Activated effector memory CD4-positive, alpha-beta T cell treated with anti-CD3 and anti-CD28 coated beads, Interleukin-2, amount 50 U/mL, for 16 hours (primary cell): ENCODE measurements around the gene ZNF629.

Experiments
- DNase-seq: peaks from one replicate; pipeline ENCODE4 v3.0.0-alpha.2; 2020

ZNF629 gene

DNA sequence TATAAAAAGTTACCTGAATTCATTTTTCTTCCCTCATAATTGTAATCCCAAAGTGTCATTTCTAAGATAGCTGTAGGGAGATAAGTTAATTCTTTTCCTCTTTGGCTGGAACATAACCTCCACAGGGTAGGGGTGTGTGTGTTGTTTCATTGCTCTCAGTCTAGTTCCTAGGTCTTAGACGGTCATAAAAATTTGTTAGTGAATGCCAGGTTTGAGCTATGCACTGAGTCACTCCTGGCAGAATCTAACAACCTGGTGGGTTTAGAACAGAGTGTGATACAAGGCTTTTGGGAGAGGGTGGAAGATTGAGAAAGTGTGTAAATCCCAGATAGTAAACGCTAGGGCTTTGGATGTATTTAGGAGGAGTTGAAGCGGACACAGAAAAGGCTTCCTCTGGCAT, 39.7 kb downstream of the ZNF629 start:
- DNase-seq = no peak

DNA sequence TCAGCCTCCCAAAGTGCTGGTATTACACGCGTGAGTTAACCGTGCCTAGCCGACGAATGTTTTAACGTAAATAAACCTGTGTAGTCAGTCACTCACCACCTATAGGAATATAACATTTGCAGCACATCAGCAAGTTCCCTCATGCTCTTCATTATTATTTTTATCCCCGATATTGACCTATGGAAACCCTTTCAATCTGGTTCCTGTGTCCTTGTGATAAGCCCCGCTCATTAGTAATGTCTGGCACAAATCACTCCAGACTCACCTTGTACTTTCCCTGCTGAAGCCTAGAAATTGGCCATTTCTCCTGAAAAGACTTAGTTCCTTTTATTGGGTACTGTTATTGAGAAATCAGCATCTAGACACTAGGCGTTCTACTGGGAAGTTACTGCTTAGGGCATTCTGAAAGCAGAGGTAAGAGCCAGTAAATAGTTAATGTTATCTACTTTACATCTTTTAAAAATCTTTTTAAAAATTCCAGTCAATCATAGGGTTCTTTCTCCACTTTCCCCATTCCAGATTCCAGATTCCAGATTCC, 40.3 kb downstream of the ZNF629 start:
- DNase-seq = no peak

DNA sequence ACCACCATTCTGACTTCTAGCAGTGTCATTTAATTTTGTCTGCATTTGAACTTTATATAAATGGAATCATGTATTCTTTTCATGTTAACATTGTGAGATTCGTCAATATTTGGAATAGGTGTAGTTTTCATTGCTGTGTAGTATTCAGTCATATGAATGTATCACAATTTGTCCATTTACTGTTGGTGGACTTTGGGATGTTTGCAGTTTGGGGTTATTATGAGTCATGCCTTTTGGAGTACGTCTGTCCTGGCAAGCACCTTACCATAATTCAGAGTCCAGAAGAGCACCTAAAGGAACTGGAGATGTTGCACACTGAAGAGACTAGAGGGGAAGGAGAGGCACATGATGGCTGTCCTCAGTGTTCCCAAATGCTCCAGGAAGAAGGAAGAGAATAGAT, 41.9 kb downstream of the ZNF629 start:
- no peak for DNase-seq

DNA sequence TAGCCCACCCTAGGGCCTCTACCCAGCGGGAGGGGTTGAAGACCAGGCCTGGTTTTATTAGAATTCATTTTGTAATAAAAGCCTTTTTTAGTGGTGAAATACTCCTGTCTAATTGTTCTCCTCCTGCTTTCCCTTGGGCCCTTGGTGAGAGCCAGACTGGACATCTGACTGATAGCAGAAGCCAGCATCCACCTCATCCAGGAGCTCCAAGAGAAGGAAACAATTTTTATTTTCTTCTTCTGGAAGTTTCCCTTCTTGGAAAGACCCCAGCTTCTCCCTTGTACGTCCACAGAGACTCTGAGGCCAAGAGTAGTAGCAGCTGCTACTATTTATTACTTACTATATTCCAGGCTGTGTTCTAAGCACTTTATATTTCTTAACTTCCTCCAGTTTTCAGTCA, 42.8 kb downstream of the ZNF629 start:
- DNase-seq = no peak

DNA sequence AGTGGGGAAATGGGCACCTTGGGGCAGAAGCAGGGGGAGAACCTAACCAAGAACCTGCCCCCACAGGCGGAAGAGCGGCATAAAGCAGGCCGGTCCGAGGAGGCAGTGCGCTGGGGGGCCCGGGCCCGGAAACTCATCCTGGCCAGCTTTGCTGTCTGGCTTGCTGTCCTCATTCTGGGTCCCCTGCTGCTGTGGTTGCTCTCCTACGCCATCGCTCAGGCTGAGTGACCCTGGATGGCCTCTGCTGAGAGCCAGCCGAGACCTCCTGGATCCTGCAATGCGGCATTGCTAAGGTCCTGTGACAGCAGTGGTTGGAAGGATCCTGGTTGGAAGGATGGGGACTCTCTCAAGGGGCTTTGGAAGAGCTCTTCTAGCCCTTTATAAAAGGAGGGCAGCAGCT, 43.3 kb downstream of the ZNF629 start:
- DNase-seq = peak; percentile 54

GRCh38 chr16:30741461-30741914, 45.5 kb downstream of the ZNF629 start:
- DNase-seq = no peak

DNA sequence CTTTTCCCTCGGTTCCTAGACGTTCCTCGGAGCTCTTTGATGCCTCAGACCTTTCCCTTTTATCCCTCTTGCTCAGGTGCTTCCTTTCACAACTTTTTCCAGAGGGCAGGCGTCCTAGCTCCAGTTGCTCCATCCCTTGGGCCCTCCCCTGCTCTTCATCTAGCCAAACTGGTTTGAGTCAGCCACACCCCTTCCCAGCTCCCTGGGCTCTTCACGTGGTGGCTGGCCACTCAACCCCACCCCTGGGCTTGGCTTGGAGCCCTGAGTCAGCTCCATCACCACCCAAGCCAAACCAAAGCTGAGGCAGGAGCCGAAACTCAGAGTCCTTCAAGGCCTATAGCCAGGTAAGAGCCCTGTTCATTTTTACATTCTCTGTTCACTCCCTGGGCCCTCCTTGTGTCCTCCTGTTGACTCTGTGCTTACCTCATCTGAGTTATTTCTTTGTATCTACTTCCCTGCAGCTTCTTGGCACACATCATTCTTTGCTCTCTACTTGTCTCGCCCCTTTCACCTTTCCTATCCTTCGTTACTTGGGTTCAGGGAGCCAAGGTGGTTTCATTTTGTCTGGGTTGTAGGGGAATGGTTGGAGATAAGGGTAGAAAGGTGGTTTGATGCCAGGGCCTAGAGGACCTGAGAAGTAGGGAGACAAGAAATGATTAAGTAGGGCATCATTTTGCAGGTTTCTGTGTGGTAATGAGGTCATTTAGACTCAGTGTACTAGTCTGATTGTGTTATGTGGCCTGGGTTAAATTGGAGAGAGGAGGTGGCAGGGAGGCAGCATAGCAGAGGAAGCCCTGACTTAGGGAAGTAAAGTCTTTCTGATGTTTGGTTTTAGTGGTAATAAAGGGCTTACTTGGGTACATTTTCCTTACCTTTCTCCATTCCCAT, 46.4 kb downstream of the ZNF629 start:
- no peak for DNase-seq

- DNase-seq = no peak
Observed at GRCh38 chr16:30738984-30739951, 47.7 kb downstream of the ZNF629 start.

DNA sequence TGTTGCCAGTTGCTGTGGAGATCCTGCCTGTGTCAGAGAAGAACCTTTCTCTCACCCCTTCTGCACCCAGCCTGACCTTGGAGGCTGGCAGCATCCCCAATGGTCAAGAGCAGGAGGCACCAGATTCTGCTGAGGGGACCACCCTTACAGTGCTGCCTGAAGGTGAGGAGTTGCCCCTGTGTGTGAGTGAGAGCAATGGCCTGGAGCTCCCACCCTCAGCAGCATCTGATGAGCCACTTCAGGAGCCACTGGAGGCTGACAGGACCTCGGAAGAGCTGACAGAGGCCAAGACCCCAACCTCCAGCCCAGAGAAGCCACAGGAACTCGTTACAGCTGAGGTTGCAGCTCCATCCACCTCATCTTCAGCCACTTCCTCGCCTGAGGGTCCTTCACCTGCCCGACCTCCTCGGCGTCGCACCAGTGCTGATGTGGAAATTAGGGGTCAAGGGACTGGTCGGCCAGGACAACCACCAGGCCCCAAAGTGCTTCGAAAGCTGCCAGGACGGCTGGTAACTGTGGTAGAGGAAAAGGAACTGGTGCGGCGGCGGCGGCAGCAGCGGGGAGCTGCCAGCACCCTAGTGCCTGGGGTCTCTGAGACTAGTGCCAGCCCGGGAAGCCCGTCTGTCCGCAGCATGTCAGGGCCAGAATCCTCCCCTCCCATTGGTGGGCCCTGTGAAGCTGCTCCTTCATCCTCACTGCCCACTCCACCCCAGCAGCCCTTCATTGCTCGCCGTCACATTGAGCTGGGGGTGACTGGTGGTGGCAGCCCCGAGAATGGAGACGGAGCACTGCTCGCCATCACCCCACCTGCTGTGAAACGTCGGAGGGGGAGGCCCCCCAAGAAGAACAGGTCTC, 49.0 kb downstream of the ZNF629 start:
- no peak for DNase-seq

- DNase-seq = no peak
Observed at GRCh38 chr16:30736995-30737793, 49.8 kb downstream of the ZNF629 start.

- no peak for DNase-seq
Observed at GRCh38 chr16:30731411-30731810, 55.6 kb downstream of the ZNF629 start.

GRCh38 chr16:30728899-30729672, 57.9 kb downstream of the ZNF629 start:
- DNase-seq = no peak
